Breast epithelium (tissue), 3 donors: ENCODE data around the gene TTC27.

Experiments used
- POLR2A ChIP-seq: fragments of 450-650 bp; IDR thresholded peaks from one replicate; pipeline ENCODE4 v1.6.1; 2016; ENCODE audit warnings: antibody characterized with exemption, mild to moderate bottlenecking, moderate library complexity
- POLR2AphosphoS5 ChIP-seq, 3 donors: sonication (generic); formaldehyde crosslinking; IDR thresholded peaks; one replicate each; pipeline ENCODE4 v1.6.1; 2017; ENCODE audit warnings: antibody characterized with exemption in 3 of 3
- TF ChIP-seq, protein P1 (sequence below), 3 donors: fragments of 450-650 bp; IDR thresholded peaks; one replicate each; pipeline ENCODE4 v1.5.1; 2016 to 2017; ENCODE audit warnings: antibody characterized with exemption in 3 of 3, mild to moderate bottlenecking in 3 of 3, moderate library complexity in 3 of 3

GRCh38 chr2:32706815-32707579 is 79.1 kb downstream of the TTC27 start:
- TF ChIP-seq, protein P1, sequence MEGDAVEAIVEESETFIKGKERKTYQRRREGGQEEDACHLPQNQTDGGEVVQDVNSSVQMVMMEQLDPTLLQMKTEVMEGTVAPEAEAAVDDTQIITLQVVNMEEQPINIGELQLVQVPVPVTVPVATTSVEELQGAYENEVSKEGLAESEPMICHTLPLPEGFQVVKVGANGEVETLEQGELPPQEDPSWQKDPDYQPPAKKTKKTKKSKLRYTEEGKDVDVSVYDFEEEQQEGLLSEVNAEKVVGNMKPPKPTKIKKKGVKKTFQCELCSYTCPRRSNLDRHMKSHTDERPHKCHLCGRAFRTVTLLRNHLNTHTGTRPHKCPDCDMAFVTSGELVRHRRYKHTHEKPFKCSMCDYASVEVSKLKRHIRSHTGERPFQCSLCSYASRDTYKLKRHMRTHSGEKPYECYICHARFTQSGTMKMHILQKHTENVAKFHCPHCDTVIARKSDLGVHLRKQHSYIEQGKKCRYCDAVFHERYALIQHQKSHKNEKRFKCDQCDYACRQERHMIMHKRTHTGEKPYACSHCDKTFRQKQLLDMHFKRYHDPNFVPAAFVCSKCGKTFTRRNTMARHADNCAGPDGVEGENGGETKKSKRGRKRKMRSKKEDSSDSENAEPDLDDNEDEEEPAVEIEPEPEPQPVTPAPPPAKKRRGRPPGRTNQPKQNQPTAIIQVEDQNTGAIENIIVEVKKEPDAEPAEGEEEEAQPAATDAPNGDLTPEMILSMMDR (IDR thresholded peaks at IDR 0.05), result no peak
- TF ChIP-seq POLR2AphosphoS5 (IDR thresholded peaks at IDR 0.05) (no peak), POLR2A (no peak)
